ENCODE results near the gene MORN5.
A peak's percentile ranks its signal among the peaks of the same experiment; 100 is the strongest.

The MORN5 gene

GRCh38 chr9:122212473-122213004 lies 52.8 kb downstream of the MORN5 start:
- no peak overlapping the region for H3K4me3 ChIP-seq (ENCODE audit: low read depth, low read length)
- TF ChIP-seq CTCF (IDR thresholded peaks at IDR 0.05), result no peak
- no peak overlapping the region for H3K27ac ChIP-seq
- H3K4me2 ChIP-seq (ENCODE audit: low read length), result no peak overlapping the region
- no peak overlapping the region for H3K9ac ChIP-seq
- H3K27me3 ChIP-seq (ENCODE audit: control insufficient read depth, insufficient read depth, low read length), result no peaks in the 10 kb centered on the region
- no peaks in the 10 kb centered on the region for H3K79me2 ChIP-seq
- no peaks in the 10 kb centered on the region for H3K36me3 ChIP-seq (ENCODE audit: control insufficient read depth, insufficient read depth, low read length)
- no peaks in the 10 kb centered on the region for H3K4me1 ChIP-seq
- H2AFZ ChIP-seq, result no peak overlapping the region
- H3K9me3 ChIP-seq (ENCODE audit: control insufficient read depth, low read length), result no peaks in the 10 kb centered on the region

- no peaks in the 10 kb centered on the region for H3K27me3 ChIP-seq (ENCODE audit: control insufficient read depth, insufficient read depth, low read length)
- no peak overlapping the region for H3K27ac ChIP-seq
- H3K9ac ChIP-seq, result no peak overlapping the region
- peak overlapping the region; percentile 25 for H3K4me3 ChIP-seq (ENCODE audit: low read depth, low read length)
- no peaks in the 10 kb centered on the region for H3K79me2 ChIP-seq
- H3K36me3 ChIP-seq (ENCODE audit: control insufficient read depth, insufficient read depth, low read length), result no peaks in the 10 kb centered on the region
- no peaks in the 10 kb centered on the region for H3K4me1 ChIP-seq
- H2AFZ ChIP-seq, result no peak overlapping the region
- no peaks in the 10 kb centered on the region for H3K9me3 ChIP-seq (ENCODE audit: control insufficient read depth, low read length)
- no peak for TF ChIP-seq CTCF (IDR thresholded peaks at IDR 0.05)
- H3K4me2 ChIP-seq (ENCODE audit: low read length), result peak overlapping the region; percentile 57
Observed at GRCh38 chr9:122213102-122213588, 53.4 kb downstream of the MORN5 start.

GRCh38 chr9:122213589-122214413 lies 54.1 kb downstream of the MORN5 start:
- no peaks in the 10 kb centered on the region for H3K9me3 ChIP-seq (ENCODE audit: control insufficient read depth, low read length)
- peak overlapping the region; percentile 25 for H3K4me3 ChIP-seq (ENCODE audit: low read depth, low read length)
- no peak overlapping the region for H3K27ac ChIP-seq
- H3K36me3 ChIP-seq (ENCODE audit: control insufficient read depth, insufficient read depth, low read length), result no peaks in the 10 kb centered on the region
- no peak for TF ChIP-seq CTCF (IDR thresholded peaks at IDR 0.05)
- H3K27me3 ChIP-seq (ENCODE audit: control insufficient read depth, insufficient read depth, low read length), result no peaks in the 10 kb centered on the region
- no peaks in the 10 kb centered on the region for H3K79me2 ChIP-seq
- H3K9ac ChIP-seq, result no peak overlapping the region
- H3K4me1 ChIP-seq, result no peaks in the 10 kb centered on the region
- H2AFZ ChIP-seq, result peak overlapping the region; percentile 11
- peak overlapping the region; percentile 57 for H3K4me2 ChIP-seq (ENCODE audit: low read length)

- no peak for TF ChIP-seq CTCF (IDR thresholded peaks at IDR 0.05)
- Histone ChIP-seq H3K4me2 (ENCODE audit: low read length) (no peak overlapping the region), H3K27ac (no peak overlapping the region), H3K4me3 (ENCODE audit: low read depth, low read length) (no peak overlapping the region), H3K9me3 (ENCODE audit: control insufficient read depth, low read length) (no peaks in the 10 kb centered on the region), H3K4me1 (no peaks in the 10 kb centered on the region), H3K79me2 (no peaks in the 10 kb centered on the region), H3K27me3 (ENCODE audit: control insufficient read depth, insufficient read depth, low read length) (no peaks in the 10 kb centered on the region), H2AFZ (no peak overlapping the region), H3K9ac (no peak overlapping the region), H3K36me3 (ENCODE audit: control insufficient read depth, insufficient read depth, low read length) (no peaks in the 10 kb centered on the region)
Observed at GRCh38 chr9:122214507-122214906, 54.8 kb downstream of the MORN5 start.
